Astrocyte (in vitro differentiated cells and primary cell): ENCODE results near the gene PIAS1.

ENCODE experiments used
- EZH2 ChIP-seq: IDR thresholded peaks from 2 replicates; pipeline ENCODE4 v1.6.1; 2012; ENCODE audit warnings: mild to moderate bottlenecking, low read length, inconsistent platforms; ENCODE audit not compliant: insufficient read depth
- TF ChIP-seq, protein P1 (sequence below): IDR thresholded peaks from 2 replicates; pipeline ENCODE4 v1.5.1; 2011; ENCODE audit warnings: low read depth, mild to moderate bottlenecking, inconsistent platforms, low read length, moderate library complexity; ENCODE audit not compliant: insufficient read depth

DNA sequence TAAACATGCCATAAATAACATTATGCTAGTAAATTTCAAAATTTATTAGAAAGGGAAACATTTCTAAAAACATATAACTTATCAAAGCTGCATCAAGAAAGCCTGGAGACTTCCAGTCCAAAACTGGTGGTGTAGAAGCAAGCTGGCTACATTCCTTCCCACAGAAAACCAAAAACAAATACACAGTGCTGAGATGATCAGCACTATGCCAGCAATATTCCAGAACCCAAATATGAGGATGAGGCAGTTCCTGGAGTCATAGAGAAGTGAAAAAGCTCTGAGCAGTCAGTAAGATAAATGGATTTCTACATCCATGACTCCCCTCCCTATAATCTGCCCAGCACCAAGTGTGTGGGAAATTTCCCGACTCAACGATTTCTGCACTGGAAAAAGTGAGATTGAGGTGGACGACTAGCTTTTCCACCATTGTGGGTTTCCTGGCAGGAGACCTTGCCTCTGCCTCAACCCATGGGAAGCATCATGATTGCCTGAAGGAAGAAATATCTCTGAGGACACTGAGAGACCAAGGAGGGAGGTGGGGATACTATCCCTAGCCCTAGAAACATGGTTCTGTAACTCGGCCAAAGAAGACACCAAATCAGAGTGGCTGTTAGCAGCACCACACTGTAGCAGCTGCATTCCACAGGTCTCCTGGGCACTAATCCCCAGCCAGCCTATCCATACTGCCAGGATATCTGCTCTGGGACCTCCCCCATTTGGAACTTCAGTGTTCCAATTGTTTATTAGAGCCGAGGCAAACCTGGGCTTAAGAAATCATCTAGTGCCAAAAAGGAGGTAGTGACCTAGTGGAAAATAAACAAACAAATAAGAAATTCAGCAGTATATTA is 187.2 kb downstream of the PIAS1 start:
- TF ChIP-seq EZH2: no peak
- TF ChIP-seq, protein P1, sequence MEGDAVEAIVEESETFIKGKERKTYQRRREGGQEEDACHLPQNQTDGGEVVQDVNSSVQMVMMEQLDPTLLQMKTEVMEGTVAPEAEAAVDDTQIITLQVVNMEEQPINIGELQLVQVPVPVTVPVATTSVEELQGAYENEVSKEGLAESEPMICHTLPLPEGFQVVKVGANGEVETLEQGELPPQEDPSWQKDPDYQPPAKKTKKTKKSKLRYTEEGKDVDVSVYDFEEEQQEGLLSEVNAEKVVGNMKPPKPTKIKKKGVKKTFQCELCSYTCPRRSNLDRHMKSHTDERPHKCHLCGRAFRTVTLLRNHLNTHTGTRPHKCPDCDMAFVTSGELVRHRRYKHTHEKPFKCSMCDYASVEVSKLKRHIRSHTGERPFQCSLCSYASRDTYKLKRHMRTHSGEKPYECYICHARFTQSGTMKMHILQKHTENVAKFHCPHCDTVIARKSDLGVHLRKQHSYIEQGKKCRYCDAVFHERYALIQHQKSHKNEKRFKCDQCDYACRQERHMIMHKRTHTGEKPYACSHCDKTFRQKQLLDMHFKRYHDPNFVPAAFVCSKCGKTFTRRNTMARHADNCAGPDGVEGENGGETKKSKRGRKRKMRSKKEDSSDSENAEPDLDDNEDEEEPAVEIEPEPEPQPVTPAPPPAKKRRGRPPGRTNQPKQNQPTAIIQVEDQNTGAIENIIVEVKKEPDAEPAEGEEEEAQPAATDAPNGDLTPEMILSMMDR: no peak
